Stimulated activated CD8-positive, alpha-beta memory T cell treated with anti-CD3 and anti-CD28 coated beads, Interleukin-4, amount 100 ng/mL, for 24 hours (primary cell): ENCODE measurements around the gene PSMB4.
"Not testable (repeated sequence)": the region's sequence is repeated elsewhere in the genome, so short reads cannot be mapped to it uniquely, and the experiment has no call there.

Experiments used
- DNase-seq: peaks from one replicate; pipeline ENCODE4 v3.0.0-alpha.2; 2020; ENCODE audit warnings: low read depth

PSMB4 gene

GRCh38 chr1:151390221-151391078, 8.9 kb upstream of the PSMB4 start:
- not testable (repeated sequence) for DNase-seq

GRCh38 chr1:151391079-151391563, 8.3 kb upstream of the PSMB4 start:
- DNase-seq: no peak

- DNase-seq: no peak
These were observed 5.8 kb upstream of the PSMB4 start for GRCh38 chr1:151393583-151393982.

GRCh38 chr1:151396265-151396664, 3.1 kb upstream of the PSMB4 start:
- DNase-seq: not testable (repeated sequence)

- no peak for DNase-seq
These were observed 1.9 kb downstream of the PSMB4 start for GRCh38 chr1:151401125-151401788.

GRCh38 chr1:151401860-151402259, 2.5 kb downstream of the PSMB4 start:
- no peak for DNase-seq

- DNase-seq: no peak
These were observed 3.4 kb downstream of the PSMB4 start for GRCh38 chr1:151402764-151403163.

GRCh38 chr1:151403612-151404011, 4.2 kb downstream of the PSMB4 start:
- DNase-seq: no peak

GRCh38 chr1:151405187-151405951, 6.0 kb downstream of the PSMB4 start:
- DNase-seq: no peak

- DNase-seq: no peak
These were observed 6.8 kb downstream of the PSMB4 start for GRCh38 chr1:151406176-151406575.

GRCh38 chr1:151407304-151407703, 7.9 kb downstream of the PSMB4 start:
- no peak for DNase-seq

- no peak for DNase-seq
These were observed 9.5 kb downstream of the PSMB4 start for GRCh38 chr1:151408891-151409290.

- no peak for DNase-seq
These were observed 12.5 kb downstream of the PSMB4 start for GRCh38 chr1:151411884-151412283.

GRCh38 chr1:151416231-151416630, 16.9 kb downstream of the PSMB4 start:
- DNase-seq: no peak

- no peak for DNase-seq
These were observed 18.7 kb downstream of the PSMB4 start for GRCh38 chr1:151418081-151418480.

- DNase-seq: no peak
These were observed 20.4 kb downstream of the PSMB4 start for GRCh38 chr1:151419819-151420218.

GRCh38 chr1:151425103-151425502, 25.7 kb downstream of the PSMB4 start:
- no peak for DNase-seq

- DNase-seq: no peak
These were observed 28.7 kb downstream of the PSMB4 start for GRCh38 chr1:151428068-151428467.

- not testable (repeated sequence) for DNase-seq
These were observed 34.5 kb downstream of the PSMB4 start for GRCh38 chr1:151433827-151434226.

GRCh38 chr1:151435174-151435573, 35.8 kb downstream of the PSMB4 start:
- no peak for DNase-seq

- DNase-seq: no peak
These were observed 37.6 kb downstream of the PSMB4 start for GRCh38 chr1:151436985-151437384.

- not testable (repeated sequence) for DNase-seq
These were observed 38.0 kb downstream of the PSMB4 start for GRCh38 chr1:151437396-151437795.
